ENCODE data around the gene ETV6.
A peak's percentile ranks its signal among the peaks of the same experiment; 100 is the strongest.

The ETV6 gene

DNA sequence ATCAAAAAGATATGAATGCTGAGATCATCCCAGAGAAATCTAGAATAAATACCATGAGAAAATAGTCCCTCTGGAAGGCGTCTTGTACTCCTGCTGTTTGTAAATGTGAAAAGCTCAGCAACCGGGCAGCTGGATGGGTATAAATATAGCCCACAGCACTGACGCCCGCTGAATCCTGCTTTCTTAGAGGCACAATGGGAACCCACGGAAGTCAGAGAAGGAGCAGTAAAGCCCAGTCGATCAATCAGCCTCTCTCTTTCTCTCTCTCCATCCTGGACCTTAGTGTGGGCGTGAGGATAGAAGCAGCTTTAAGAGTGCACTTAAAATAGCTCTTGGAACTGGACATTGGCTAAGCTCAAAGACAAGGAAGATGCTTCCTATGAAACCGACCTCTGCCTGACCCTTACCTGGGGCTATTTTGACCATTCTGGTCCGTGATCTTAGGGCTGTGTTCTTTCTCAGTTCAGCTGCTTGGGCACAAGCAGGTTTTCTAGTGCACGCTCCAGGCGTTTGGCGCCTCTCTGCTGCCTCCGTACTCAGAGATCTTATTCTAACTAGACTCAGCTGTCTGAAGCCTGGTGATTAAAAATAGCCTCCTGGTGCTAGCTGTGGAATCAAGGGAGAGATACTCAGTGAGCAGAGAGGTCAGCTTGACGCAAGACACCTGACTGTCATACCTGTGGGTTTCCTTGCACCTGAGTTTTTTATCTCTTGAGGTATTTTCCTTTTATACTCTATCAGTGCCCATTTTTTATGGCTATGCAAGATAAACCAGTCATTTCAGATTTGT is 144.6 kb downstream of the ETV6 start:
- FAIRE-seq: no peak
- TF ChIP-seq POLR2A (IDR thresholded peaks at IDR 0.05; ENCODE audit: low read depth, low read length) (no peak), POLR2AphosphoS5 (IDR thresholded peaks at IDR 0.05; ENCODE audit: low read depth, low read length) (no peak), TAF1 (IDR thresholded peaks at IDR 0.05; ENCODE audit: borderline replicate concordance, low read depth, low read length) (no peak)
- DNase-seq (ENCODE audit: insufficient read length): no peak

DNA sequence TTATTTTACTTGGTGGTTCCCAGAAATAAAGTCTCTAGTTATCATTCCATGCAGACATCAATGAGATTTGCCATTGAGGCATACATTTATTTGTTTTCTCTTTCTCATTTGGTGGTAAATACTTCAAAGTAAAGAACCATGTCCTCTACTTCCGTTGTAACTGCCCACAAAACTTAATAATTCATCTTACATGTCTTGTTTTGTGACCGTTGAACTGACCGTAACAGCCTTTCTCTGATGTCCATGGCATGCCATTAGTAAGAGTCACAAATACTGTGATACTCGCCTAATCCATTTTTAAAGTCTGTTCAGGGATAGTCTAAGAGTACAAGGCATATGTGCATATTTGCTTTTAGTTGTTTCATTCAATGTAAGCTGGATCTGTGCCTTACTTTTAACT is 145.3 kb downstream of the ETV6 start:
- FAIRE-seq: no peak
- no peak for DNase-seq (ENCODE audit: insufficient read length)

DNA sequence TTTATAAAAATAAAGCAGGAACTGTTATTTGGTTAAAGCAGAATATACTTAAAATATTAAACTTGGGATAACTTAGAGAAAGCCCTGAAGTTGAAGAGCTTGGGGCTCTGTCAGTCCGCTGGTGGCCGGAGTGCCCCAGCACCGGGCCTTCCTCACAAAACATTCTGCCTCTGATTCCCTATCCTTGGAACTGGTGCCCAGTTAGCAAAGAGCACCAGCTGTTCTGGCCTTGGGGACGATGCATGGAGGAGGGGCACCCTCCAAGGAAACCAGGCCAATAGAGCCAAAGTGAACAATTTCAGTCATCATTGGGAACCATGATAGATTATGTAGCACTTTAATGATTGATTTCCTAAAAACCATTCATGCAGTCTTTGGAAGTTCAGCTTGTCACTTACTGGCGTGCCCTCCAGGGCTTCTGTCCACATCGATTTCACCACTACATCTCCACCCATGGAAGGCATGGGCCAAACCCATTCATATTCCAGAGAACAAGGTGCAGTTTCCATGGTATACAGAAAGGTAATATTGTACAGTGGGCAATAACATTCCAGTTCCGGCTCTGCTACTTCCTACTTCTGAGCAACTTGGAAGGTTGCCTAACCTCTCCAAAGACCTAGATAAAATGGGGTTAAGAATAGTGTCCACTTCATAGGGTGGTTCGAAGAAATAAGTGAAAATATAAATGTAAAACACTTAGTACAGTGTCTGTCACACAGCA is 145.9 kb downstream of the ETV6 start:
- DNase-seq (ENCODE audit: insufficient read length) (no peak), FAIRE-seq (no peak)
- TF ChIP-seq TAF1 (IDR thresholded peaks at IDR 0.05; ENCODE audit: borderline replicate concordance, low read depth, low read length) (no peak), POLR2A (IDR thresholded peaks at IDR 0.05; ENCODE audit: low read depth, low read length) (no peak), POLR2AphosphoS5 (IDR thresholded peaks at IDR 0.05; ENCODE audit: low read depth, low read length) (no peak)

More for the DNA sequence above, 145.3 kb downstream of the ETV6 start:
- no peak for TF ChIP-seq POLR2A (IDR thresholded peaks at IDR 0.05; ENCODE audit: low read depth, low read length)
- TF ChIP-seq TAF1 (IDR thresholded peaks at IDR 0.05; ENCODE audit: borderline replicate concordance, low read depth, low read length): no peak
- no peak for TF ChIP-seq POLR2AphosphoS5 (IDR thresholded peaks at IDR 0.05; ENCODE audit: low read depth, low read length)

DNA sequence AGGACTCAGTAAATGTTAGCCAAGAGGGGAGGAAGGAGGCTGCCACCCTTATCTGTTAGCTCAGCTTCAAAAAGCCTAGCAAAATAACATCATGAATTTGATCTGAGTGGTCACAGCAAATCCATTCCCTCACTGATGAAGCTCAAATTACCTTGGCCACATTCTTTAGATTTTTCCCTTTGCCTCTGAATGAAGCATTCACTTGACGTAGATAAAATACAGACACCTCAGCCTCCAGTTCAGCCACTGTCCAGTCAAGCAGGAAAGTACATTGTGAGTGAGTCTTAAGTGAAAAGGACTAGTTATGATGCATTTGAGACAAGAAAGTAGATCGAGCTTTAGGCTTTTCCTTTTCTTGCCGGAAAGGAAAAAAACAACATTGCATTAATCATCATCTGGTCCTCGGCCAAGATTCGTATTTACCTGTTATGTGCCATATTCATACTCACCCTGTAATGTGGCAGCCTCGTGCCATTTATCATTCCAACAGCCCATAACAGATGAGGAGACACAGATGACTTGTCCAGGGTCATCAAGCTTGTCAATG is 146.5 kb downstream of the ETV6 start:
- no peak for DNase-seq (ENCODE audit: insufficient read length)
- FAIRE-seq: no peak
- no peak for TF ChIP-seq POLR2A (IDR thresholded peaks at IDR 0.05; ENCODE audit: low read depth, low read length)
- no peak for TF ChIP-seq TAF1 (IDR thresholded peaks at IDR 0.05; ENCODE audit: borderline replicate concordance, low read depth, low read length)
- no peak for TF ChIP-seq POLR2AphosphoS5 (IDR thresholded peaks at IDR 0.05; ENCODE audit: low read depth, low read length)

DNA sequence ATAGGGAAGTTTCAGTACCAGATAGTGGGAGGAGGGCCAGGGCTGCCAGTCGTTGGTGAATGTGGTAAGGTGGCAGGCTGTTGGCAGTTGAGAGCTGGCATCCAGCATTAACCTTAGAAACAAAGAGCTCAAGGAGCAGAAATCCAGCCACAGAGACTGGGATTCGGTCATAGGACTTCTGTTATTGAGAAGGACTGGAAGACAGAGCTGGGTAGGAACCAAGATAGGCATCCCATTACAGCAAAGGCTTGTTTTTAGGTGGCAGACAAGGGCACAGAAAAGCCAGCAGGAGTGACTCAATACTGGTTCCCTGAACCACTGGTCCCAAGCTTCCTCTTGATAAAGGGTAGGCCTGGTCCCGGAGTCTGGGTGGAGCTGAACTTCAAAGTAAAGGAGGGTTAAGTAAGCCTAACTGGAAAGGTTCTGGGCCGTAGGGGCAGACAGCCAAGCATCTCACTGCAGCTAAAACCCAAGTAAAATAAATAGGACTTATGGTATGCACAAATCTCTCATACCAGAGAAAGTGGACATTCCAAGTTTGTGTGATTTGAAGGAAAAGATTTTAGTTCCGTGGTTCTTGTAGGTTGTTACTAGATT is 147.9 kb downstream of the ETV6 start:
- FAIRE-seq: no peak
- no peak for TF ChIP-seq TAF1 (IDR thresholded peaks at IDR 0.05; ENCODE audit: borderline replicate concordance, low read depth, low read length)
- TF ChIP-seq POLR2A (IDR thresholded peaks at IDR 0.05; ENCODE audit: low read depth, low read length): no peak
- no peak for TF ChIP-seq POLR2AphosphoS5 (IDR thresholded peaks at IDR 0.05; ENCODE audit: low read depth, low read length)
- no peak for DNase-seq (ENCODE audit: insufficient read length)

DNA sequence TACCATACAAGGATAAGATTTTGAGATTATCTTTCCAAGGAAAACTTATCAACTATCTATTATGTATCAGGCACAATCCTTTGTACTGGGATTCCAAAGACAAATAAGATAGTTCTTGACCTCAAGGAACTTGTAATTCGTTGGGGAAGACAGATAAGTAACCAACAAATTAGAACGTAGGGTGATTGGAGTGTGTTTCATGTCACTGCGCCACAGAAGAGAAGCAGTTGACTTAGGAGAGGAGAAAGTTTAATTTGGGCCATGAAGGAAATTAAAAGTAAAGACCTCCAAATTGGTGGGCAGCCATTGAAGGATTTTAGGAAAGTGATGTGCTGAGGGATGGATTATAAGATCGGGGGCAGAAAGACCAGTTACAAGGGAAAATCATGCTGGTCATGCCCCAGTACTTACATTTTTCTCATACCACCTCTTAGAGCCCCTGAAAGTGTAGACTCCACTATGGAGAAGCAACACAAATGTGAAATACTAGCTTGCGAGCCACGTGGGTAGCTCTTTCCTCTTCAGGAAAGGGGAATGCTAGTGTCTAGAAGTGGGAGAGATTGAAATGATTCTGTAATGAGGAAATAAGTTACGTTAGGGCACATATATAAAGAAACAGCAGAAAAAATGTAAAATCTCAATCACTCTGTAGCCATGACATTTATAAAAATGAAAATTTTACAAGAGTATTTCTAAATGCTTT is 148.7 kb downstream of the ETV6 start:
- DNase-seq (ENCODE audit: insufficient read length) (no peak), FAIRE-seq (no peak)
- TF ChIP-seq POLR2A (IDR thresholded peaks at IDR 0.05; ENCODE audit: low read depth, low read length): no peak
- TF ChIP-seq TAF1 (IDR thresholded peaks at IDR 0.05; ENCODE audit: borderline replicate concordance, low read depth, low read length): no peak
- TF ChIP-seq POLR2AphosphoS5 (IDR thresholded peaks at IDR 0.05; ENCODE audit: low read depth, low read length): no peak

DNA sequence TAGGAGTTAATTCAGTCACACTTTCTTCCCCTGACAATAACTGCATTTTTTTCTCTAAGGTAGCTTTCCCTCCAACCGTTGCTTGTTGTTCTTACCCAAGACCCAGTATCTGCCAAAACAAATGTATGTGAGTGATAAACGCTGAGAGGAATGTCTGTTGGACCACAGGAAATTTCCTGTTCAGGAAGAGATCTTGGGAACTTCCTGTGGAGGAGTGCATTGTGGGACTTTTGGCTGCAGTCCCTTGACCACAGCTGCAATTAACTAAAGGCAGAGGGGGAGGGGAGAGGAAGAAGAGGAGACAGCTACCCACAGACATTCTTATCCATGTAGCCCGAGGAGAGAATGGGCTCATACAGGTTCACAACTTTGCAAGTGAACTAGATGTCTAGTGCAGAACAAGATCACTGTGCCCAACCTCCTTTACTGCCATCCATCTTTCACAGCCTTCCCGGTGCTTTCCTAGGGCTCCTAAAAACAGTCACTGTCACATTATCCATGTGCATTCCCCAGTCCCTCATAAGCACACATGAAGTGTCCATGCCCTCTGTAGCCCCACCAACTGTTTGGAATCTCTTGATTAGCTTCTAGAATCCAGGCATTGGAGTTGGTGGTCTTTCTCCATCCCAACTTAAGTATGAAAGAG is 149.5 kb downstream of the ETV6 start:
- TF ChIP-seq TAF1 (IDR thresholded peaks at IDR 0.05; ENCODE audit: borderline replicate concordance, low read depth, low read length) (no peak), POLR2A (IDR thresholded peaks at IDR 0.05; ENCODE audit: low read depth, low read length) (no peak), POLR2AphosphoS5 (IDR thresholded peaks at IDR 0.05; ENCODE audit: low read depth, low read length) (no peak)
- FAIRE-seq (peak; percentile 54), DNase-seq (ENCODE audit: insufficient read length) (no peak)

DNA sequence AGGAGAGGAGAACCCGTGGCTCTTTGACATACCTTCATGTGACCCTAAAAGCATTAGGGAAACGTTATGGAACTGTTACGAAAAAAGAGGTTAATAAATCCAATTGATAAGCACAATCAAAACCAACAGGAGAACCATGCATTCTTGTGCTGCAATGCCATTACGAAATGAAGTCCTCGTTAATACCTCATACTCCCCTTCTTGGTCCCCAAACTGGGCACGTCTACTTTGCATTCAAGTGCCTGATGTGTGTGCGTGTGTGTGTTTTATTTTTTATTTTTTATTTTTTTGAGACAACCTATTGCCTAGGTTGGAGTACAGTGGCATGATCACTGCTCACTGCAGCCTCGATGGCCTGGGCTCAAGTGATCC is 150.0 kb downstream of the ETV6 start:
- DNase-seq (ENCODE audit: insufficient read length) (no peak), FAIRE-seq (no peak)
- no peak for TF ChIP-seq POLR2AphosphoS5 (IDR thresholded peaks at IDR 0.05; ENCODE audit: low read depth, low read length)
- no peak for TF ChIP-seq POLR2A (IDR thresholded peaks at IDR 0.05; ENCODE audit: low read depth, low read length)
- TF ChIP-seq TAF1 (IDR thresholded peaks at IDR 0.05; ENCODE audit: borderline replicate concordance, low read depth, low read length): no peak

DNA sequence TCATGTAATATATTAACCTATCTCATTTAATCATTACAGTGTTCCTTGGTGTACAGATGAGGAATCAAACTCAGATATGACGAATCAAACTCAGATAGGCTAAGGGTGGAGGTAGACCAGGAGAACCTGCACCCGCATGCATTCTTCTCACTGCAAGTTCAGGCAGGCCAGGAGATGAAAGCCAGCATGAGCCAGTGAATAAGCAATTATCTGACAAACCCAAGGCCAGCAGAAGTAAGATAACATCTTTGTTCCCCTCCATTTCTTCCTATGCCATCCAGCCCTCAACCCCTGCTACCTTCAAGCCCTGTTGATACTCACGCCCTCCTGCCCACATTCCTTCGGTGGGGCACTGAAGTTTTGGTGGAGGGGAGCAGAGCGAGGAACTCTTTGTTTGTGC is 152.2 kb downstream of the ETV6 start:
- TF ChIP-seq POLR2A (IDR thresholded peaks at IDR 0.05; ENCODE audit: low read depth, low read length) (no peak), POLR2AphosphoS5 (IDR thresholded peaks at IDR 0.05; ENCODE audit: low read depth, low read length) (no peak), TAF1 (IDR thresholded peaks at IDR 0.05; ENCODE audit: borderline replicate concordance, low read depth, low read length) (no peak)
- DNase-seq (ENCODE audit: insufficient read length) (no peak), FAIRE-seq (no peak)

DNA sequence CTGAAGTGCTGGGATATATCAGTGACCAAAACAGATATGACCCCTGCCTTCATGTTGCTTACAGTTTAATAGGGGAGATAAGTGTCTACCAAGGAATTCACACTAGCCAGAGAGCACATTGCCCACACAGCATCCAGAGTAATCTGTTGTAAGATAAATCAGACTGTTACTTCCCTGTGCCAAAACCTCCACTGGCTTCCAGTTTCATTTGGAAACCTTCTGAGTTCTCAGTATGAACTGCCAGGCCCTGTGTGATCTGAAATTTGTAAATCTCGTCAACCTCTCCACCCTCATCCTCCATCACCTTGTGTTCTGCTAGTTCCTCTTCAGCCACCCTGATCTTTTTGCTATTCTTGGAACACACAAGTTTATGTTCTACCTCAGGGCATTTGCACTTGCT is 154.7 kb downstream of the ETV6 start:
- no peak for DNase-seq (ENCODE audit: insufficient read length)
- no peak for TF ChIP-seq TAF1 (IDR thresholded peaks at IDR 0.05; ENCODE audit: borderline replicate concordance, low read depth, low read length)
- no peak for TF ChIP-seq POLR2AphosphoS5 (IDR thresholded peaks at IDR 0.05; ENCODE audit: low read depth, low read length)
- TF ChIP-seq POLR2A (IDR thresholded peaks at IDR 0.05; ENCODE audit: low read depth, low read length): no peak
- peak; percentile 46 for FAIRE-seq

All from GM12892 (cell line).